Daoy (cell line): ENCODE data around the gene WDR1. TPM values are rescaled to one million over a fixed set of nuclear protein-coding genes. Genes with fewer than 3 reads are reported as not detected.

Source experiments
- DNase-seq: peaks from one replicate; pipeline ENCODE4 v3.0.0-alpha.2; 2015; ENCODE audit warnings: low read depth
- total RNA-seq: library from RNA; depleted of rRNA; stranded (reverse); fragments of >200 nt; shearing (Covaris generic); gene quantifications from 2 replicates; pipeline ENCODE4 v1.2.3, GENCODE V29; 2014

WDR1 gene
- total RNA-seq, 1 experiment from 2014 or later: 394 TPM

- DNase-seq: no peak
Observed at GRCh38 chr4:10099499-10100325, 16.9 kb downstream of the WDR1 start.

- peak; percentile 80 for DNase-seq
Observed at GRCh38 chr4:10098780-10099160, 17.8 kb downstream of the WDR1 start.

GRCh38 chr4:10097906-10098779 is 18.5 kb downstream of the WDR1 start:
- no peak for DNase-seq

GRCh38 chr4:10096978-10097335 is 19.6 kb downstream of the WDR1 start:
- no peak for DNase-seq

GRCh38 chr4:10096201-10096977 is 20.2 kb downstream of the WDR1 start:
- peak; percentile 94 for DNase-seq

- DNase-seq: no peak
Observed at GRCh38 chr4:10095296-10095991, 21.2 kb downstream of the WDR1 start.

GRCh38 chr4:10094841-10095240 is 21.8 kb downstream of the WDR1 start:
- DNase-seq: no peak

- peak; percentile 86 for DNase-seq
Observed at GRCh38 chr4:10093801-10094552, 22.6 kb downstream of the WDR1 start.

- DNase-seq: no peak
Observed at GRCh38 chr4:10093271-10093621, 23.4 kb downstream of the WDR1 start.

- DNase-seq: no peak
Observed at GRCh38 chr4:10092481-10093270, 23.9 kb downstream of the WDR1 start.

- DNase-seq: no peak
Observed at GRCh38 chr4:10091531-10092181, 24.9 kb downstream of the WDR1 start.

GRCh38 chr4:10090467-10091250 is 25.9 kb downstream of the WDR1 start:
- no peak for DNase-seq

GRCh38 chr4:10089346-10089745 is 27.3 kb downstream of the WDR1 start:
- DNase-seq: no peak

GRCh38 chr4:10088135-10089010 is 28.2 kb downstream of the WDR1 start:
- no peak for DNase-seq

- no peak for DNase-seq
Observed at GRCh38 chr4:10087152-10087791, 29.3 kb downstream of the WDR1 start.

GRCh38 chr4:10086506-10087120 is 30.0 kb downstream of the WDR1 start:
- DNase-seq: no peak
